Measurements from ENCODE around the gene TMX4.
"Not testable (repeated sequence)": the region's sequence is repeated elsewhere in the genome, so short reads cannot be mapped to it uniquely, and the experiment has no call there.

TMX4 gene

GRCh38 chr20:8043687-8044282 is 24.2 kb upstream of the TMX4 start:
- peak; percentile 35 for DNase-seq (ENCODE audit: extremely low read depth, low read depth)

GRCh38 chr20:8039042-8039441 is 19.5 kb upstream of the TMX4 start:
- H3K4me3 ChIP-seq (replicated peaks; ENCODE audit: low read depth, low read length), result no peak overlapping the region
- DNase-seq (ENCODE audit: extremely low read depth, low read depth), result no peak
- no peak for TF ChIP-seq CTCF (IDR thresholded peaks at IDR 0.05; ENCODE audit: low read depth, low read length, missing control alignments)

More at GRCh38 chr20:8043687-8044282, 24.2 kb upstream of the TMX4 start:
- no peak overlapping the region for H3K4me3 ChIP-seq (replicated peaks; ENCODE audit: low read depth, low read length)
- peak; percentile 51 for TF ChIP-seq CTCF (IDR thresholded peaks at IDR 0.05; ENCODE audit: low read depth, low read length, missing control alignments)

GRCh38 chr20:8036771-8037170 is 17.2 kb upstream of the TMX4 start:
- no peak for TF ChIP-seq CTCF (IDR thresholded peaks at IDR 0.05; ENCODE audit: low read depth, low read length, missing control alignments)
- DNase-seq (ENCODE audit: extremely low read depth, low read depth), result no peak
- H3K4me3 ChIP-seq (replicated peaks; ENCODE audit: low read depth, low read length), result no peak overlapping the region

- no peak for DNase-seq (ENCODE audit: extremely low read depth, low read depth)
- H3K4me3 ChIP-seq (replicated peaks; ENCODE audit: low read depth, low read length), result no peak overlapping the region
- no peak for TF ChIP-seq CTCF (IDR thresholded peaks at IDR 0.05; ENCODE audit: low read depth, low read length, missing control alignments)
These were observed 13.7 kb upstream of the TMX4 start for GRCh38 chr20:8033151-8033841.

- H3K4me3 ChIP-seq (replicated peaks; ENCODE audit: low read depth, low read length), result no peak overlapping the region
- DNase-seq (ENCODE audit: extremely low read depth, low read depth), result no peak
- TF ChIP-seq CTCF (IDR thresholded peaks at IDR 0.05; ENCODE audit: low read depth, low read length, missing control alignments), result no peak
These were observed 12.9 kb upstream of the TMX4 start for GRCh38 chr20:8032499-8032898.

GRCh38 chr20:8031539-8031938 is 12.0 kb upstream of the TMX4 start:
- H3K4me3 ChIP-seq (replicated peaks; ENCODE audit: low read depth, low read length); DNase-seq (ENCODE audit: extremely low read depth, low read depth): not testable (repeated sequence)

GRCh38 chr20:8021541-8022269 is 2.1 kb upstream of the TMX4 start:
- TF ChIP-seq CTCF (IDR thresholded peaks at IDR 0.05; ENCODE audit: low read depth, low read length, missing control alignments), result no peak
- DNase-seq (ENCODE audit: extremely low read depth, low read depth), result no peak

More at GRCh38 chr20:8021541-8022269, 2.1 kb upstream of the TMX4 start:
- H3K4me3 ChIP-seq (replicated peaks; ENCODE audit: low read depth, low read length), result no peak overlapping the region

Data from HFF-Myc (cell line).